GM19239 (cell line): ENCODE results near the gene RNU1-4.
"Not testable (repeated sequence)": the region's sequence is repeated elsewhere in the genome, so short reads cannot be mapped to it uniquely, and the experiment has no call there.

Experiments used
- DNase-seq: peaks from one replicate; pipeline ENCODE4 v3.0.0; 2011; ENCODE audit warnings: low spot score; ENCODE audit not compliant: insufficient read length
- FAIRE-seq: peaks from 2 replicates; lab custom pipeline; 2011; peaks lifted over from hg19 to GRCh38; lab: Jason Lieb, UNC

Gene RNU1-4

GRCh38 chr1:16725439-16726245 is 14.7 kb upstream of the RNU1-4 start:
- DNase-seq, FAIRE-seq: not testable (repeated sequence)

- DNase-seq, result no peak
- FAIRE-seq, result no peak
These were observed 12.9 kb upstream of the RNU1-4 start for GRCh38 chr1:16727190-16728111.

- DNase-seq, FAIRE-seq: not testable (repeated sequence)
These were observed 11.9 kb upstream of the RNU1-4 start for GRCh38 chr1:16728243-16728949.

- DNase-seq, FAIRE-seq: not testable (repeated sequence)
These were observed 7.9 kb upstream of the RNU1-4 start for GRCh38 chr1:16732254-16732896.

- not testable (repeated sequence) for DNase-seq, FAIRE-seq
These were observed 914 bp downstream of the RNU1-4 start for GRCh38 chr1:16741230-16741629.

DNA sequence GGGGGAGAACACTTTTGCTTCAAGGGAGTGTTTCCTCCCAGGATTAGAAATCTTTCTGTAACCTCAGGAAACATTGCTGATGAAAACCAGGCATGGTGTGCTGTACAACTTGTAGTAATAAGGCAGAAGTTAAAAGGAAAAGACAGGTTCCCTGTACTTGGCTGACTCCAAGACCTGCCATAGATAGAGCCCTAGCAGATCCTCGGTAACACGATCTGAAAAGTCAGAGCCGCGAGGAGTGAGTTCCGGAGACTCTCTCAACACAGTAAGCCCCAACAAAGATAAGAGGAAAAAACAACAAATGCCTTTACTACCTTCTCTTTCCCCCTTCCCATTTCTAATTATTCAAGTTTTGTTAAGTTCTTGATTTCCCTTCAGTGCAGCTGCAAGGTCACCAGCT is 7.3 kb downstream of the RNU1-4 start:
- not testable (repeated sequence) for DNase-seq, FAIRE-seq

DNA sequence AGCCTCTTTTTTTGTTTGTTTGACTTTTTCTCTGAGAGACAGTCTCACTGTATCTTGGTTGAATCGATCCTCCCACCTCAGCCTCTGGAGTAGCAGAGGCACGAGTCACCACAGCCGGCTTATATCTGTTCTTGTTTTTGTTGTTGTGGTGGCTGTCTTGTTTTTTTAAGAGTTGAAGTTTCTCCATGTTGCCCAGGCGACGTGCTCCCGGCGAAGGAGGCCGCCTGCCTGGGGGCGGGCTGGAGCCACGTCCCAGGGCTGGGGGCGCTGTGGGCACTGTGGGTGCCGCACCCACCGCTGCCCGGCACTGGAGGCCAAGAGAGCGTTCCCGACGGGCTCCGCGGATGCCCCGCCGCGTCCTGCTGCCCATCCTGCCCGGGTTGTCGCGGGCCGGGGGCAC is 8.4 kb downstream of the RNU1-4 start:
- FAIRE-seq, DNase-seq: not testable (repeated sequence)

GRCh38 chr1:16749910-16750888 is 9.9 kb downstream of the RNU1-4 start:
- not testable (repeated sequence) for FAIRE-seq

GRCh38 chr1:16752770-16753169 is 12.5 kb downstream of the RNU1-4 start:
- not testable (repeated sequence) for DNase-seq, FAIRE-seq

More at GRCh38 chr1:16749910-16750888, 9.9 kb downstream of the RNU1-4 start:
- not testable (repeated sequence) for DNase-seq

GRCh38 chr1:16755385-16755784 is 15.1 kb downstream of the RNU1-4 start:
- DNase-seq, FAIRE-seq: not testable (repeated sequence)

DNA sequence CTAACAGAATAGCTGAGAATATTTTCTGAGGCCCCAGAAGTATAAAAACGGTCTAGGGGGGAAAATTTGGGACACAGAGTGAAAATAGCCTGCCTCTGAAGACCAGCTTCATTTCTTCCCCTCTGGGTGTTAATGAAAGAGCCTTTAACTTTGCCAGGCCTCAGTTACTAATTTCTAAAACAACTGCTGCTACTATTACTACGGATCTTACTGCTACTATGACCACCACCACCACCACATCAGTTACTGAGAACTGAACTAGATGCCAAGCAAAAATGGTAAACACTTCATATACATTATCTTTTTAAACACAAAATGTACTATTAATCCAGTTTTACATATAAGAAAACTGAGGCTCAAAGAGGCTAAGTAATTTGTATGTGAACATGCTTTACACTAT is 15.6 kb downstream of the RNU1-4 start:
- FAIRE-seq, result not testable (repeated sequence)

DNA sequence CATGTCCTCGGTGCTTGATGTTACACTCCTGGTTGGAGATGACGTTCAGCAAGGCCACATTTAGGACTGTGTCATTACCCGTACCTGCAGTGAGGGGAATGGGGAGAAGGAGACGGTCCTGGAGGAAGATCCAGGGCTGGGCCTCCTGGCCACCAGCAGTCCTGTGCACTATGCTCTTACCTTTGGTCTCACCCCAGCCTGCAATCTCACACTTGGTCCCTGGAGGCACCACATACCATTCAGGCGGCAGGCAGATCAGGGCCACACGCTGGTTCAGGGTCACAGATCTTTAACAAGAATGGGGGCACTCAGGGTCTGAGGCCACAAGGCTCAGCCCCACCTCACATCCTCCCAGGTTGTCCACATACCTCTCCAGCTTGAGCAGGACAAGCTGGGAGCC is 17.3 kb downstream of the RNU1-4 start:
- DNase-seq, FAIRE-seq: not testable (repeated sequence)

More for the DNA sequence above, 15.6 kb downstream of the RNU1-4 start:
- DNase-seq, result not testable (repeated sequence)

DNA sequence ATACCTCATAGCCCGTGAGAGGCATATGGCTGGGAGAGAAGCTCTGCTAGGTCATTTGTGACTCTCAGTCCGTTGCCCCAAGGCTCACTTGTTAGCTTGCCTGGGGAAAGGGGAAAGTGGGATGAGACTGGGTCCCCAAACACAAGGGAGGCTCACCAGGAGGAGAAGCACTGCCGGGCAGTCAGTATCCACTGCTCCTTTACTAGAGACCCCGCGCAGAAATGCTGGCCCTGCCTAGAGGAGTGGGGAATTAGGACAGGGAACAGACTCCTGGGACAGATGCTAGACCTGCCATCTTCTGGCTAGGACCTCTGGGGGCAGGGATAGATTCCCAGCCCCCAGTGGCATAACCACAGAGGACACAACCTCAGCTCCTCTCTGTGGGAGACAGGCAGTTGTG is 17.7 kb downstream of the RNU1-4 start:
- DNase-seq, FAIRE-seq: not testable (repeated sequence)

- not testable (repeated sequence) for FAIRE-seq, DNase-seq
These were observed 18.8 kb downstream of the RNU1-4 start for GRCh38 chr1:16759041-16759493.

DNA sequence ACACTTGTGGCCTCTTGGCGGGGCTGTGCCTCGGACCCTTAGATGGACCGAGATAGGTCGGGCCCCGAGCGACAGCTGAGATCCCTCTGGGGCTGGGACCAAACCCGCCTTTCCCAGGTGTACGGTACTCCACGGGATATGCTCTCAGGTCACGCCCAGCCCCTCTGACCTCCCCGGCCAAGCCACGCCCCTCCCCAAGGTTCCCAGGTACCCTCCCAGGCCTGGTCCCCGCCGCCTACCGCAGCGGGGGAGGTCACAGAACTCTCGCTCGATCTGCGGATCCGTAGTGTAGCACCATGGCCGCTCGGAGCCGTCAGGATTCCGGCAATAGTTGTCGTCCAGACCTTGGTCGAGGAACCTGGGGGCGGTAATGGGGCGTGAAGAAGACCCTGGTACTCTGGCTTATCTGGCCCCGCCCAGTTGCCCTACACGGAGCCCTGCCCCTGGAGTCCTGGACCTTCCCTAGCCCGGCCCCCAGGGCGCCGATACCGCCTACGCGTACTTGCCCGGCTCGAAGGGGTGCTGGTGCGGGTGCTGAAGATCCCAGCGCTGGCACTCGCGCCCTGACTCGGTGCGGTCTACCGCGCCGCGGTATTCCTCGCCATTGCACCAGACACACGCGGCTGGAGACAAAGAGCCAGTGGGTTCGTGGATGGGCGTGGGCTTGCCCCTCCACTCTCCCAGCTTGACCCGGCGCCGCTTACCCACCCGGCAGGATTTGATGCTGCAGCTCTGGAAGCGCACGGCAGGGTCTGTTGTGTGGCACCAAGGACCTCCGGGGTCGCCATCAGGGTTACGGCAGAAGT is 19.5 kb downstream of the RNU1-4 start:
- FAIRE-seq, DNase-seq: not testable (repeated sequence)

DNA sequence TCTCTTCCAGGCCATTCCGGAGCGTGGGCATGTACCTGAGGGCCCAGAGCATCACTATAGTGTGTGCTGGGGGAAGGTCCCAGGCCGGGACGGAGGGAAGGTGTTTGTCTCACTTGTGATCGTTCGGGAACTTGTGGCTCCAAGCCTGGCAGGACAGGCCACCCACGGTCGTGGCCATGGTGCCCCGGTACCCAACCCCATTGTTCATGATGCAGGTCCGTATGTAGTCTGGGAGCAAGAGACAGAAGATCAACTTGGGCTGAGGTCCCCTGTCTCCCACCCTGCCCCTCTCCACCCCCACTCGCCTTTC is 20.1 kb downstream of the RNU1-4 start:
- not testable (repeated sequence) for FAIRE-seq, DNase-seq

DNA sequence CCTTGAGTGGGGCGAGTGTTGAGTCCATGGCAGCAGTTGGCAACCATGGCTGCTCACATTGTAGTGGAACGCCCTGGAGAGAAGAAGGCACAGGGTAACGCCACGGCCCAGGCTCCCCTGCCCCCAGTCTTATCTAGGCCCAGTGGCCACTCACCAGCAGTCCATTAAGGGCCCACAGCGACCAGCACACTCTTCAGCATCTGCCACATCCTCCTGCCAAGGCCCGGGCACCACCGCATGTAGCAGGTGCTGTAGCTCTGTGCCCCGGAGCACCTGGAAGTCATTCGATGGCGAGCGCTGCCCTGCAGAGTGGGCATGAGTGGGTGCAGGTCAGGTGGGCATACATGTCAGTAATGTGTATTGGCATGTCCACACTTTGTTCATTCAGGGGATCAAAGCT is 20.5 kb downstream of the RNU1-4 start:
- not testable (repeated sequence) for FAIRE-seq, DNase-seq
